Heart right ventricle (tissue), 16 donors: ENCODE results near the gene DDIT3. TPM values are rescaled to one million over a fixed set of nuclear protein-coding genes. Genes with fewer than 3 reads are reported as not detected.

ENCODE experiments used
- ATAC-seq, 8 donors: fragments of 200-7000 bp; cut with Tn5 transposase; one replicate each; pipeline ENCODE4 v1.9.1; 2020; ENCODE audit warnings: mild to moderate bottlenecking in 8 of 8, moderate library complexity in 8 of 8, moderate number of reproducible peaks in 1 of 8
- DNase-seq, 2 donors: peaks; one replicate each; pipeline ENCODE4 v3.0.0-alpha.2; 2020
- H3K27ac ChIP-seq, 10 donors: fragments of 200-600 bp; sonication (generic) in 2 of 10; one replicate each; pipeline versions ENCODE4 v1.5.0 to v1.8.0; 2020 to 2022; ENCODE audit warnings: mild to moderate bottlenecking in 3 of 10
- H3K27me3 ChIP-seq, 7 donors: fragments of 200-600 bp; one replicate each; pipeline ENCODE4 v1.8.0; 2021 to 2022; ENCODE audit warnings: mild to moderate bottlenecking in 2 of 7
- H3K36me3 ChIP-seq, 9 donors: fragments of 200-600 bp; sonication (generic) in 1 of 9; one replicate each; pipeline versions ENCODE4 v1.5.0 to v1.8.0; 2020 to 2022; ENCODE audit warnings: mild to moderate bottlenecking in 2 of 9
- H3K4me1 ChIP-seq, 9 donors: fragments of 200-600 bp; sonication (generic) in 1 of 9; one replicate each; pipeline versions ENCODE4 v1.5.0 to v1.8.0; 2020 to 2022; ENCODE audit warnings: mild to moderate bottlenecking in 4 of 9
- H3K4me3 ChIP-seq, 10 donors: fragments of 200-600 bp; sonication (generic) in 2 of 10; one replicate each; pipeline versions ENCODE4 v1.5.0 to v1.8.0; 2020 to 2022; ENCODE audit warnings: mild to moderate bottlenecking in 7 of 10, moderate library complexity in 2 of 10
- H3K9me3 ChIP-seq, 11 donors: fragments of 200-600 bp in 10 of 11; sonication (generic) in 2 of 11; one replicate each; pipeline versions ENCODE4 v1.5.0 to v1.8.0; 2013 to 2022; ENCODE audit warnings: mild to moderate bottlenecking in 2 of 11, control low read depth in 1 of 11, moderate library complexity in 1 of 11
- WGBS, 2 donors: extraction: QIAGEN DNeasy Blood & Tissue Kit; methylation state at CpG; one replicate each; pipeline ENCODE4 v1.1.7; 2013; ENCODE audit warnings: inconsistent platforms in 1 of 2; 5-methylcytosine and 5-hydroxymethylcytosine counted together
- intact Hi-C, 10 donors: fragments of 100-400 bp; cut with DNase I; formaldehyde crosslinking; loops; one replicate each; pipeline versions ENCODE4 v1.11.1 to v1.14.2; 2022
- polyA plus RNA-seq, 2 donors: library from polyadenylated mRNA; stranded (reverse); fragments of 200-250 nt; gene quantifications; one replicate each; pipeline ENCODE4 v1.2.3, GENCODE V29; 2013
- total RNA-seq, 10 donors: library from RNA; stranded (reverse); fragmentation: NEBNext Ultra II Directional in 3 of 10; extraction: Animal tissue kit (Norgen Biotek cat#: 25700) in 3 of 10; gene quantifications; one replicate each; pipeline versions ENCODE4 v1.2.1 to v1.2.4, GENCODE V29; 2021 to 2023
- TF ChIP-seq, protein P1 (sequence below), 9 donors: fragments of 200-600 bp; sonication (generic) in 2 of 9; IDR thresholded peaks; one replicate each; pipeline versions ENCODE4 v1.5.0 to v1.8.0; 2021 to 2022; ENCODE audit warnings: antibody characterized with exemption in 9 of 9, mild to moderate bottlenecking in 5 of 9, moderate library complexity in 1 of 9
- donor health status: Arrhythmogenic right ventricular cardiomyopathy.
- donor health status: ischemic (EF 13 %, LVEDD 7.1; RV severe dilation, severe dysfunction).
- donor health status: healthy with polysubstance abuse.
- donor health status: DM: no; HTN: yes; CAD: no.
- donor health status: DM: no; HTN: no; CAD: no.
- donor health status: ischemic (EF 25% LVEDD 6.9; RV normal size, moderate dysfunction).
- donor health status: ischemic (EF 25% LVEDD 5.7; RV mildly dilated, moderate dysfunction).
- donor health status: healthy.
- donor health status: DM: yes; HTN: yes; CAD: no.
- donor health status: Ischemic cardiomyopathy.
- donor health status: ischemic (EF 35%, LVEDD 5.7; RV mildly dilated, moderate dysfunction).
- donor health status: nonischemic (EF 11% LVEDD 7.7; RV severe dilation, severe dysfunction).
- donor health status: DM: yes; HTN: yes; CAD: no.
- donor health status: PGD.
- donor health status: ischemic (EF 29% LVEDD 5.4; RV normal size, mild dysfunction).
- donor health status: nonischemic (EF 23%, LVEDD 6.1; RV moderate dilation, normal function).

DDIT3 gene
- total and polyA plus RNA-seq, 12 donors = 11.2 to 106 (median 24.9) TPM

DNA sequence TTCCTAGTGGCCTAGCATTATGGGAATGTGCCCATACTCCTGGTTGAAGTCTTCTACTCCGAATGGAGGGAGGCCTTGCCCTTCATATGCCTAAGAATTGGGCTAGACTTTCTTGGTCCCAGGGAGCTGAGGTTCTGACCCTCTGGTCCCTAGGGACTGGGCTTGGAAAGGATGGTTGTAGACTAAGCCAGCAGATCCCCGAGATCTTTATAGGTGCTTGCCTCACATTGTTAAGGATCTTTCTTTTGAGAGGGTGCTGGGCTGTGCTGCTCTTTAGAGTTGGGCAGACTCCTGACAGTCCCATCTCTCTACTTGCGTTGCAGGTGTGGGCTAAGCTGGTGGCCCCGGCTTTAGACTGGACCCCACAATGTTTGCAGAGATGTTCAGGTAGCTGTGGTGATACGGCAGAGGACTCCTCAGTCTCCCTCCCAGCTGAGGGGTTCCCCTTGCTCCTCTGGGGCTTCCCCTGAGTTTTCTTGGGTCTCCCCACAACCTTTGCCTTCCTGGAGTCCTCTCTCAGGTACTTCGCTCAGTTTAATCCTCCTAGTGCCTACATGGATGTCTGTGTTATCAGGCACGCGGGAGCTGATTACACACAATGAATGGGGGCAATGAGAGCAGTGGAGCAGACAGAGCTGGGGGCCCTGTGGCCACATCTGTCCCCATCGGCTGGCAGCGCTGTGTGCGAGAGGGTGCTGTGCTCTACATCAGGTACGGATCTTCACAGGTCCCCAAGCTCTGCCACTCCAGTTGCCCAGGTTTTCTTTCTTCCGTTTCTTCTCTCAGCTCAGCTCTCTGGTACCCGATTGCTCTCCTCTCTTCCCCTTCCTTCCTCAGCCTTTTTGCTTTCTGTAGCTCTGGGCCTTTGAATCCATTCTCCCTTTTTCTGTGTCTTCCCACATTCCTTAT, 3.6 kb upstream of the DDIT3 start:
- DNase-seq = no peak
- intact Hi-C loops = loop anchor here in 2 of 10 donors (2.0 kb wide), 1 partner anchor 23 kb away; the partner anchor contains the start of gene DCTN2 (in 2 of the 2)
- ATAC-seq = no peak
- peaks cover 19 to 51% (median 40%) of the 10 kb centered on the region in 9 donors for H3K4me1 ChIP-seq
- no peaks in the 10 kb centered on the region for H3K9me3 ChIP-seq
- peak overlapping the region; percentile 52 to 98 (median 82) for H3K4me3 ChIP-seq
- peaks cover 0 to 53% (median 27%) of the 10 kb centered on the region in 9 donors for H3K36me3 ChIP-seq
- H3K27ac ChIP-seq = peak overlapping the region; percentile 89 to 100 (median 98)
- TF ChIP-seq, protein P1, sequence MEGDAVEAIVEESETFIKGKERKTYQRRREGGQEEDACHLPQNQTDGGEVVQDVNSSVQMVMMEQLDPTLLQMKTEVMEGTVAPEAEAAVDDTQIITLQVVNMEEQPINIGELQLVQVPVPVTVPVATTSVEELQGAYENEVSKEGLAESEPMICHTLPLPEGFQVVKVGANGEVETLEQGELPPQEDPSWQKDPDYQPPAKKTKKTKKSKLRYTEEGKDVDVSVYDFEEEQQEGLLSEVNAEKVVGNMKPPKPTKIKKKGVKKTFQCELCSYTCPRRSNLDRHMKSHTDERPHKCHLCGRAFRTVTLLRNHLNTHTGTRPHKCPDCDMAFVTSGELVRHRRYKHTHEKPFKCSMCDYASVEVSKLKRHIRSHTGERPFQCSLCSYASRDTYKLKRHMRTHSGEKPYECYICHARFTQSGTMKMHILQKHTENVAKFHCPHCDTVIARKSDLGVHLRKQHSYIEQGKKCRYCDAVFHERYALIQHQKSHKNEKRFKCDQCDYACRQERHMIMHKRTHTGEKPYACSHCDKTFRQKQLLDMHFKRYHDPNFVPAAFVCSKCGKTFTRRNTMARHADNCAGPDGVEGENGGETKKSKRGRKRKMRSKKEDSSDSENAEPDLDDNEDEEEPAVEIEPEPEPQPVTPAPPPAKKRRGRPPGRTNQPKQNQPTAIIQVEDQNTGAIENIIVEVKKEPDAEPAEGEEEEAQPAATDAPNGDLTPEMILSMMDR (IDR thresholded peaks at IDR 0.05) = no peak
- WGBS, 2 donors = 60 to 66% methylated on average over 14 of the region's 14 CpGs
- H3K27me3 ChIP-seq = no peaks in the 10 kb centered on the region

DNA sequence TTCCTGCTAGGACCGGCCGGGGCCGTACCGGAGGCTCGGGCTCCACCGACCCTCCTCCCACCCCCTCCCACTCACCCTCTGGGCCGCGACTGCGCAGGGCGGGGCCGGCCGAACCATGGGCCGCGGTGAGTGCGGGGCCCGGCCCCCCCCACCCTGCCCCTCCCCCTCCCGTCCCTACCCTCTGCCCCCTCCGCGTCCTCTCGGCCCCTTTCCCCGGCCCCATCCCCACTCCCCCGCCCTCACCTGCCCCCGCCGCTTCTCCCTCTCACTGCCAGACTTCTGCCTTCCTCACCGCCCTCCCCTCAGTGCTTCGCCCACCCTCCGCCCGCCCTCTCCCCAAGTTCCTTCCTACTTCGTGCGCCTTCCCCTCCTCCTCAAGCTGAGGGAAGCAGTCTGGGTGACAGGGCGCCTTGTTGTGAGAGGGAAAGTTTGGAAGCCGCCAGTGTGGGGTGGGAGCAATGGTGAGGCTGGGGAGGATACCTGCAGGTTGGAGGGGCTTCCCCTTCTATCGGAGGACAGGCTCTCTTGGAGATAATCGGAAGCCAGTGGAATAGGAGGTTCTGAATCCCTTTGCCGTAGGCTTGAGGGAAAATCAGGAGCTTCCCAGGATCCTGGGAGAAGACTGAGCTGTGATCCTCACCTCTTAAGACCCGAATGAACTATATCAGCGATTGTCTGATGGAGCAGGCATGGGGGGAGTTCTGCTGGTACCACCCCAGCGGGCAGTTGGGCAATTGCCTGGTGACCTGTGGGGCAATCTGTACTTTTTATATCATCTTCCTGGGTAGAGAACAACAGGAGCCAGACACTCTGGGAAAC, 2.8 kb upstream of the DDIT3 start:
- peaks cover 0 to 50% (median 20%) of the 10 kb centered on the region in 9 donors for H3K36me3 ChIP-seq
- H3K27me3 ChIP-seq = no peaks in the 10 kb centered on the region
- H3K27ac ChIP-seq = peak overlapping the region; percentile 89 to 100 (median 98)
- ATAC-seq (peak in 3 of 8 donors; percentile 0 to 8 (median 2)), DNase-seq (peak; percentile 67 to 77)
- intact Hi-C loops = loop anchor here in 2 of 10 donors (2.0 kb wide), 1 partner anchor 24 kb away; the partner anchor contains the start of gene DCTN2 (in 2 of the 2)
- H3K4me1 ChIP-seq = peaks cover 25 to 60% (median 49%) of the 10 kb centered on the region in 9 donors
- peak overlapping the region; percentile 52 to 98 (median 82) for H3K4me3 ChIP-seq
- TF ChIP-seq, protein P1 (IDR thresholded peaks at IDR 0.05) = no peak
- WGBS, 2 donors = 0 to 1% methylated on average over 25 to 38 of the region's 38 CpGs
- no peaks in the 10 kb centered on the region for H3K9me3 ChIP-seq

DNA sequence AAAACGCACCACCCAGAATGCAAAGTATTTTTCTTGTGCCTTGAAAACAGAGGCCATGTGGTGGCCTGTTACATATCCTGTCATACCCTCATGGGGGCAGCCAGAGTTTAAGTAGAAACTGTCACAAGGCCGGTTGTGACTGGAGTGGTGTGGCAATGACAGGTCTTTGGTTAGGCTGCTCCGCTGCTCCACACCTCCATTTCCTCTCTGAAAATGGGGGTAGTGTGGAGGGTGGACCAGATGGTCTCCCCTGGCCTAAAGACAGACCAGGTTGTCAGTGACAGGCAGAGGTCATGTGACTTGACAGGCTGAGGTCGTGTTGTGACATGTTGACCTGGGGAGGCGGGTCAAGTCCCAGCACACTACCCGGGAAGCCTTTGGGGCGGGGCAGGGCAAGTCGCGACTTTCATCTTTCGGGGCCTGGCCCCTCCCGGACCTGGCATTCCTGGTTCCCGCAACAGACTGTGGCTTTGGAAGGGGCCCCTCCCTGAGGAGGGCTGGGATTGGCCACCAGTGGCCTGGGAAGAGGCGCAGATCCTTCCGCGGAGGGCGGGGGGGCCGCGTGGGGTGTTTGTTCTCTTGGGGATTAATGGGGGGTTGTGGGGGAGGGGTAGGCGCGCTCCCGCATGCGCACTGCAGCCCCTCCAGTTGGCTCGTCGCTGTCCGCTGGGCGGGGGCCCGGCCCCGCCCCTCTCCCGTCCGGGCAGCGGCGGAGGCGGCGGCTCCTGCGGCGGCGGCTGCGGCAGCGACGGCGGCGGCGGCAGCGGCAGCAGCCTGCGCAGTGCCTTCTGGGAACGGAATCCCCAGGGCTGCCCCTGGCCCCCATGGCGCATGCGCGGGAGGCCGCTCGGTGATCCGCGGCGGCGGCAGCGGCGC, 1.9 kb upstream of the DDIT3 start, which contains the start of gene MBD6:
MBD6 (plus strand) TSS at position 814 of the 876 bp plus-strand sequence. CDS start 1,480 bp downstream, outside the sequence.
- peaks cover 0 to 50% (median 20%) of the 10 kb centered on the region in 9 donors for H3K36me3 ChIP-seq
- DNase-seq (peak; percentile 94 to 95), ATAC-seq (peak; percentile 29 to 62 (median 45))
- H3K27ac ChIP-seq = peak within 1 kb of the TSS; percentile 89 to 100 (median 98)
- no peaks in the 10 kb centered on the region for H3K27me3 ChIP-seq
- H3K9me3 ChIP-seq = no peaks in the 10 kb centered on the region
- peak within 1 kb of the TSS; percentile 52 to 98 (median 82) for H3K4me3 ChIP-seq
- intact Hi-C loops = loop anchor here in 2 of 10 donors (2.0 kb wide), 1 partner anchor 25 kb away; the partner anchor contains the start of gene DCTN2 (in 2 of the 2)
- H3K4me1 ChIP-seq = peaks cover 25 to 69% (median 57%) of the 10 kb centered on the region in 9 donors
- TF ChIP-seq, protein P1 (IDR thresholded peaks at IDR 0.05) = no peak
- WGBS, 2 donors = 0 to 1% methylated on average over 33 to 56 of the region's 57 CpGs
